Measurements from ENCODE around the gene TMEM256.

The TMEM256 gene

DNA sequence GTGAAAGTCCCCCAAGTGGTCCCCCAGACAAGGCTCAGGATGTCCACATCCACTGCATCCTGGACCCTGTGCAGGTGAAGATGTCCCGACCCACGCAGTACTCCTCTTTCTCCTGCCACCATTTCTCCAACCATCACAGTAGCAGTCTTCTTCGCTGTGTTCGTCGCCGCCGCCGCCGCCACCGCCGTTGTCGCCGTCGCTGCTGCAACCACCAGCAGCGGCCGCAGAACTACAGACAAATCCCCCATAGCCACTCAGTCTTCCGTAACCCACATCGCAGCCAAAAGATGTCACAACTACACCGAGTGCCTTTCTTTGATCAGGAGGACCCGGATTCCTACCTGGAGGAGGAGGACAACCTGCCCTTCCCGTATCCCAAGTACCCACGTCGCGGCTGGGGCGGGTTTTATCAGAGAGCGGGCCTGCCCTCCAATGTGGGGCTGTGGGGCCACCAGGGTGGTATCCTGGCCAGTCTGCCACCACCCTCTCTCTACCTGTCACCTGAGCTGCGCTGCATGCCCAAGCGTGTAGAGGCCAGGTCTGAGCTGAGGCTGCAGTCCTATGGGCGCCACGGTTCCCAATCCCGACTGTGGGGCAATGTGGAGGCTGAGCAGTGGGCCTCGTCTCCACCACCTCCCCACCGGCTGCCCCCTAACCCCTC is 22.4 kb upstream of the TMEM256 start:
- Histone ChIP-seq H4K8ac (ENCODE audit: low read length) (no peak overlapping the region), H3K9ac (ENCODE audit: low read length) (no peak overlapping the region), H3K79me1 (replicated peaks; ENCODE audit: low read length, poor library complexity, severe bottlenecking) (no peaks in the 10 kb centered on the region), H2BK120ac (ENCODE audit: low read depth, low read length) (no peak overlapping the region), H4K91ac (ENCODE audit: low read length) (no peak overlapping the region), H2AK5ac (ENCODE audit: low read length, severe bottlenecking) (no peak overlapping the region), H3K27ac (ENCODE audit: low read length, poor library complexity, severe bottlenecking) (no peak overlapping the region), H3K4me1 (ENCODE audit: control insufficient read depth, insufficient read depth, low read depth, low read length) (no peaks in the 10 kb centered on the region), H3K18ac (ENCODE audit: low read depth in 1 of 2, low read length in 2 of 2) (no peak overlapping the region), H3K4me3 (ENCODE audit: insufficient read depth in 1 of 2, low read depth in 1 of 2, low read length in 2 of 2) (no peak overlapping the region), H2BK12ac (ENCODE audit: low read length in 2 of 2) (no peak overlapping the region), H3K9me3 (ENCODE audit: control insufficient read depth, low read length) (no peaks in the 10 kb centered on the region), H2BK5ac (ENCODE audit: low read depth, low read length, poor library complexity, severe bottlenecking) (no peak overlapping the region), H2AFZ (ENCODE audit: low read depth, low read length) (no peak overlapping the region), H3K23ac (ENCODE audit: low read length in 2 of 2) (no peak overlapping the region), H3K4ac (ENCODE audit: low read depth in 1 of 2, low read length in 2 of 2) (no peak overlapping the region), H3K27me3 (ENCODE audit: control insufficient read depth in 1 of 2, insufficient read depth in 1 of 2, low read length in 2 of 2) (peaks cover 0 to 8% of the 10 kb centered on the region in 2 experiments), H3K14ac (ENCODE audit: low read length in 2 of 2) (no peak overlapping the region), H3K36me3 (ENCODE audit: control insufficient read depth in 1 of 2, insufficient read depth in 2 of 2, low read depth in 1 of 2, low read length in 2 of 2) (no peaks in the 10 kb centered on the region), H3K4me2 (ENCODE audit: low read length, poor library complexity, severe bottlenecking) (no peak overlapping the region), H2BK15ac (ENCODE audit: low read depth, poor library complexity, severe bottlenecking) (no peak overlapping the region)
- 95% methylated on average over 33 of the region's 33 CpGs for WGBS
- DNase-seq = no peak

GRCh38 chr17:7425756-7426155 is 21.9 kb upstream of the TMEM256 start:
- Histone ChIP-seq H3K9me3 (ENCODE audit: control insufficient read depth, low read length) (no peaks in the 10 kb centered on the region), H3K27ac (ENCODE audit: low read length, poor library complexity, severe bottlenecking) (no peak overlapping the region), H3K4me2 (ENCODE audit: low read length, poor library complexity, severe bottlenecking) (no peak overlapping the region), H3K79me1 (replicated peaks; ENCODE audit: low read length, poor library complexity, severe bottlenecking) (no peaks in the 10 kb centered on the region), H3K36me3 (ENCODE audit: control insufficient read depth in 1 of 2, insufficient read depth in 2 of 2, low read depth in 1 of 2, low read length in 2 of 2) (no peaks in the 10 kb centered on the region), H3K9ac (ENCODE audit: low read length) (no peak overlapping the region), H2BK12ac (ENCODE audit: low read length in 2 of 2) (no peak overlapping the region), H3K18ac (ENCODE audit: low read depth in 1 of 2, low read length in 2 of 2) (no peak overlapping the region), H2BK5ac (ENCODE audit: low read depth, low read length, poor library complexity, severe bottlenecking) (no peak overlapping the region), H2AFZ (ENCODE audit: low read depth, low read length) (no peak overlapping the region), H3K14ac (ENCODE audit: low read length in 2 of 2) (peak overlapping the region in 1 of 2 experiments; percentile 37), H2BK15ac (ENCODE audit: low read depth, poor library complexity, severe bottlenecking) (no peak overlapping the region), H3K23ac (ENCODE audit: low read length in 2 of 2) (peak overlapping the region in 1 of 2 experiments; percentile 26), H2AK5ac (ENCODE audit: low read length, severe bottlenecking) (no peak overlapping the region), H4K91ac (ENCODE audit: low read length) (no peak overlapping the region), H3K4me3 (ENCODE audit: insufficient read depth in 1 of 2, low read depth in 1 of 2, low read length in 2 of 2) (no peak overlapping the region), H3K4me1 (ENCODE audit: control insufficient read depth, insufficient read depth, low read depth, low read length) (no peaks in the 10 kb centered on the region), H4K8ac (ENCODE audit: low read length) (no peak overlapping the region), H2BK120ac (ENCODE audit: low read depth, low read length) (no peak overlapping the region), H3K27me3 (ENCODE audit: control insufficient read depth in 1 of 2, insufficient read depth in 1 of 2, low read length in 2 of 2) (peaks cover 0 to 8% of the 10 kb centered on the region in 2 experiments), H3K4ac (ENCODE audit: low read depth in 1 of 2, low read length in 2 of 2) (no peak overlapping the region)
- DNase-seq = no peak
- WGBS = 86% methylated on average over 5 of the region's 8 CpGs

DNA sequence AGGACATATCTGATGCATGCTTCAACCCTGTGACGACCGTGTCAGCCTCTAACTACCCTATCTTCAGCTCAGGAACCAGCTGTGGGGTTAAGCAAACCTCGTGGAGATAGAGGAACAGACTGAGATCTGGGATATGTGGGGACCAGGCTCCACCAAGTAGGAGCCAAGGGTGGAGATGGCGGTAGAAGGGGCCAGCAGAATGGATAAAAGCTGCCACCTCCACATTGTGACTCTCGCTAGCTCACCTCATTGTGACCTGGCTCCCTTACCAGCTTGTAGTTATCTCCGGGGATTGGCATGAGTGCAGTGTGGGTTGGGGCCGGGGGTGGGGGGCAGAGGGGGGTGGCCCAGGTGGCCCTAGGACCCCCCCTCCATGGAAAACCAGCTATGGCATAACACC is 21.4 kb upstream of the TMEM256 start, which contains the start of gene SPEM2:
Gene SPEM2 (plus strand): TSS at position 301 of the 400 bp plus-strand sequence. CDS start 73 bp downstream, at position 374.
- H3K4me2 ChIP-seq (ENCODE audit: low read length, poor library complexity, severe bottlenecking) = no peak within 1 kb of the TSS
- no peak within 1 kb of the TSS for H2AFZ ChIP-seq (ENCODE audit: low read depth, low read length)
- H2BK120ac ChIP-seq (ENCODE audit: low read depth, low read length) = no peak within 1 kb of the TSS
- H3K23ac ChIP-seq (ENCODE audit: low read length in 2 of 2) = peak within 1 kb of the TSS in 1 of 2 experiments; percentile 26
- no peak within 1 kb of the TSS for H3K27ac ChIP-seq (ENCODE audit: low read length, poor library complexity, severe bottlenecking)
- H3K9ac ChIP-seq (ENCODE audit: low read length) = no peak within 1 kb of the TSS
- H3K9me3 ChIP-seq (ENCODE audit: control insufficient read depth, low read length) = no peaks in the 10 kb centered on the region
- H2BK12ac ChIP-seq (ENCODE audit: low read length in 2 of 2) = no peak within 1 kb of the TSS
- no peak for DNase-seq
- no peak within 1 kb of the TSS for H2BK15ac ChIP-seq (ENCODE audit: low read depth, poor library complexity, severe bottlenecking)
- H4K8ac ChIP-seq (ENCODE audit: low read length) = no peak within 1 kb of the TSS
- H2BK5ac ChIP-seq (ENCODE audit: low read depth, low read length, poor library complexity, severe bottlenecking) = no peak within 1 kb of the TSS
- no peaks in the 10 kb centered on the region for H3K4me1 ChIP-seq (ENCODE audit: control insufficient read depth, insufficient read depth, low read depth, low read length)
- H3K4me3 ChIP-seq (ENCODE audit: insufficient read depth in 1 of 2, low read depth in 1 of 2, low read length in 2 of 2) = no peak within 1 kb of the TSS
- H3K27me3 ChIP-seq (ENCODE audit: control insufficient read depth in 1 of 2, insufficient read depth in 1 of 2, low read length in 2 of 2) = peaks cover 0 to 8% of the 10 kb centered on the region in 2 experiments
- H3K79me1 ChIP-seq (replicated peaks; ENCODE audit: low read length, poor library complexity, severe bottlenecking) = no peaks in the 10 kb centered on the region
- no peaks in the 10 kb centered on the region for H3K36me3 ChIP-seq (ENCODE audit: control insufficient read depth in 1 of 2, insufficient read depth in 2 of 2, low read depth in 1 of 2, low read length in 2 of 2)
- H4K91ac ChIP-seq (ENCODE audit: low read length) = no peak within 1 kb of the TSS
- peak within 1 kb of the TSS in 1 of 2 experiments; percentile 37 for H3K14ac ChIP-seq (ENCODE audit: low read length in 2 of 2)
- no peak within 1 kb of the TSS for H3K18ac ChIP-seq (ENCODE audit: low read depth in 1 of 2, low read length in 2 of 2)
- no peak within 1 kb of the TSS for H2AK5ac ChIP-seq (ENCODE audit: low read length, severe bottlenecking)
- 87% methylated on average over 6 of the region's 7 CpGs for WGBS
- no peak within 1 kb of the TSS for H3K4ac ChIP-seq (ENCODE audit: low read depth in 1 of 2, low read length in 2 of 2)

DNA sequence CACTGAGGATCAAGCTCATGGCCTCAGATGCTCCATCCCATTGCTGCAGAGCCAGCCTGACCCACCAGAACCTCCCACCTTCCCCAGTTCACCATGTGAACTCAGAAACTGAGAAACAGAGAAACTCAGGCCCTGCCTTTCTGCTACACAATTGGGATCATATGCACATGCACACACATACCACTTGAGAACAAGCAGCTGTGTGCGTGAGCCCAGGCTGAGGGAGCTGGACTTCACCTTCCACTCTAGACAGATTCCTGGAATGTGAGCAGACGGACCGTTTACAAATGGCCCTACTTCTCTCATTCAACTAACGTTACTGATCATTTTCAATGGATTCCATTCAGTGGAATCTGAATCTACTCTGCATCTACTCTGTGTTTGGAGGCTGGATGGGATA is 19.8 kb upstream of the TMEM256 start:
- H3K4ac ChIP-seq (ENCODE audit: low read depth in 1 of 2, low read length in 2 of 2) = no peak overlapping the region
- no peaks in the 10 kb centered on the region for H3K9me3 ChIP-seq (ENCODE audit: control insufficient read depth, low read length)
- peaks cover 0 to 4% of the 10 kb centered on the region in 2 experiments for H3K36me3 ChIP-seq (ENCODE audit: control insufficient read depth in 1 of 2, insufficient read depth in 2 of 2, low read depth in 1 of 2, low read length in 2 of 2)
- peaks cover 0 to 8% of the 10 kb centered on the region in 2 experiments for H3K27me3 ChIP-seq (ENCODE audit: control insufficient read depth in 1 of 2, insufficient read depth in 1 of 2, low read length in 2 of 2)
- no peak overlapping the region for H4K91ac ChIP-seq (ENCODE audit: low read length)
- H2AK5ac ChIP-seq (ENCODE audit: low read length, severe bottlenecking) = no peak overlapping the region
- no peak overlapping the region for H3K4me3 ChIP-seq (ENCODE audit: insufficient read depth in 1 of 2, low read depth in 1 of 2, low read length in 2 of 2)
- H3K23ac ChIP-seq (ENCODE audit: low read length in 2 of 2) = no peak overlapping the region
- H2BK12ac ChIP-seq (ENCODE audit: low read length in 2 of 2) = no peak overlapping the region
- no peaks in the 10 kb centered on the region for H3K4me1 ChIP-seq (ENCODE audit: control insufficient read depth, insufficient read depth, low read depth, low read length)
- no peak overlapping the region for H4K8ac ChIP-seq (ENCODE audit: low read length)
- H2BK120ac ChIP-seq (ENCODE audit: low read depth, low read length) = no peak overlapping the region
- H2AFZ ChIP-seq (ENCODE audit: low read depth, low read length) = no peak overlapping the region
- H2BK15ac ChIP-seq (ENCODE audit: low read depth, poor library complexity, severe bottlenecking) = no peak overlapping the region
- 90% methylated on average over 4 of the region's 4 CpGs for WGBS
- no peaks in the 10 kb centered on the region for H3K79me1 ChIP-seq (replicated peaks; ENCODE audit: low read length, poor library complexity, severe bottlenecking)
- H3K9ac ChIP-seq (ENCODE audit: low read length) = no peak overlapping the region
- DNase-seq = no peak
- no peak overlapping the region for H3K27ac ChIP-seq (ENCODE audit: low read length, poor library complexity, severe bottlenecking)
- H2BK5ac ChIP-seq (ENCODE audit: low read depth, low read length, poor library complexity, severe bottlenecking) = no peak overlapping the region
- no peak overlapping the region for H3K14ac ChIP-seq (ENCODE audit: low read length in 2 of 2)
- no peak overlapping the region for H3K18ac ChIP-seq (ENCODE audit: low read depth in 1 of 2, low read length in 2 of 2)
- no peak overlapping the region for H3K4me2 ChIP-seq (ENCODE audit: low read length, poor library complexity, severe bottlenecking)

Data from mesenchymal stem cell (in vitro differentiated cells and primary cell).